ENCODE measurements around the gene RALGAPB. TPM values are rescaled to one million over a fixed set of nuclear protein-coding genes. Genes with fewer than 3 reads are reported as not detected.

The RALGAPB gene
- total RNA-seq, 1 donor from 2014 or later: 20.8 TPM

DNA sequence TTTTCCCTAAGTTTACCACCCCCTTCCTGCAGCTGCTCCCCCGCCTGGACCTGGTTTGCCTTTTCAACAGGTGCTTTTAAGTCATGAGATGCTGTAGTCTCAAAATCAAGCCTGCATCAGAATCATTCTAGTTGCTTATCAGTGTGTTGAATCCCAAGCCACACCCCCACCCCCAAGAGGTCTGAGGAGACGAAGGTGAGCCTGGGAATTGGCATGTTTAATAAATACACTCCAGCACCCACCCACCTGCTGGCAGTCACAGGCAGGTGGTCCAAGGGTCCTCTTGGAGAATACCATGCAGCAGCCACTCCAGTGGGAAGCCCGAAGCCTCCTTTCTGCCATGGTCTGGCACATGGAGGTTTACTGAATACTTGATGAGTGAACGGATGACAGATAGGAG is 107.3 kb downstream of the RALGAPB start:
- TF ChIP-seq, protein P1, sequence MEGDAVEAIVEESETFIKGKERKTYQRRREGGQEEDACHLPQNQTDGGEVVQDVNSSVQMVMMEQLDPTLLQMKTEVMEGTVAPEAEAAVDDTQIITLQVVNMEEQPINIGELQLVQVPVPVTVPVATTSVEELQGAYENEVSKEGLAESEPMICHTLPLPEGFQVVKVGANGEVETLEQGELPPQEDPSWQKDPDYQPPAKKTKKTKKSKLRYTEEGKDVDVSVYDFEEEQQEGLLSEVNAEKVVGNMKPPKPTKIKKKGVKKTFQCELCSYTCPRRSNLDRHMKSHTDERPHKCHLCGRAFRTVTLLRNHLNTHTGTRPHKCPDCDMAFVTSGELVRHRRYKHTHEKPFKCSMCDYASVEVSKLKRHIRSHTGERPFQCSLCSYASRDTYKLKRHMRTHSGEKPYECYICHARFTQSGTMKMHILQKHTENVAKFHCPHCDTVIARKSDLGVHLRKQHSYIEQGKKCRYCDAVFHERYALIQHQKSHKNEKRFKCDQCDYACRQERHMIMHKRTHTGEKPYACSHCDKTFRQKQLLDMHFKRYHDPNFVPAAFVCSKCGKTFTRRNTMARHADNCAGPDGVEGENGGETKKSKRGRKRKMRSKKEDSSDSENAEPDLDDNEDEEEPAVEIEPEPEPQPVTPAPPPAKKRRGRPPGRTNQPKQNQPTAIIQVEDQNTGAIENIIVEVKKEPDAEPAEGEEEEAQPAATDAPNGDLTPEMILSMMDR (IDR thresholded peaks at IDR 0.05; ENCODE audit: insufficient read depth, low read length, severe bottlenecking): no peak
- DNase-seq (ENCODE audit: low read depth): no peak
- peaks cover 2% of the 10 kb centered on the region for H3K36me3 ChIP-seq (ENCODE audit: control insufficient read depth, insufficient read depth, low read length)
- no peak for FAIRE-seq
- no peaks in the 10 kb centered on the region for H3K27me3 ChIP-seq (ENCODE audit: control insufficient read depth, insufficient read depth, low read length)
- H3K4me3 ChIP-seq (ENCODE audit: low read depth, low read length): no peak overlapping the region

DNA sequence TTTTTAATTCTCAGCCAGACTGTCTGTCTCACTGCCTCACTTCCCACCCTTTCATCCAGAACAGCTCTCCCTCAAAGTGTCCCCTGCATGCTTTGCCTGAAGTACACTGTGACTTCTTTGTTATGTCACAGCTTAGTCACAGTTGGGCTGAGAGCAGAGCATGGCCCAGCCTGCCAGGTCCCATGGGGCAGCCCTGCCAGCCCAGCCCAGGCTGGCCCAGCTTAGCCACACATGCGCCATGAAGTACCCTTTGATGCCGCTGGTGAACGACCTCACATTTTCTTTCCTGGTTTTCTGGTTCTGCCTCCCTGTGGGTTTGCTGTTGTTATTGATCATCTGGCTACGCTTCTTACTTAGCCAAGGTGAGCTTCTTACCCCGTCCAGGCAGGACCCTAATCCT is 108.4 kb downstream of the RALGAPB start, which contains the start of gene ADIG:
TSS of gene ADIG (plus strand) at position 185 of the 400 bp plus-strand sequence. CDS start at position 239, 54 bp downstream.
- Histone ChIP-seq H3K36me3 (ENCODE audit: control insufficient read depth, insufficient read depth, low read length) (no peaks in the 10 kb centered on the region), H3K4me3 (ENCODE audit: low read depth, low read length) (no peak within 1 kb of the TSS), H3K27me3 (ENCODE audit: control insufficient read depth, insufficient read depth, low read length) (no peaks in the 10 kb centered on the region)
- peak; percentile 28 for FAIRE-seq
- TF ChIP-seq, protein P1 (IDR thresholded peaks at IDR 0.05; ENCODE audit: insufficient read depth, low read length, severe bottlenecking): no peak
- peak; percentile 32 for DNase-seq (ENCODE audit: low read depth)

DNA sequence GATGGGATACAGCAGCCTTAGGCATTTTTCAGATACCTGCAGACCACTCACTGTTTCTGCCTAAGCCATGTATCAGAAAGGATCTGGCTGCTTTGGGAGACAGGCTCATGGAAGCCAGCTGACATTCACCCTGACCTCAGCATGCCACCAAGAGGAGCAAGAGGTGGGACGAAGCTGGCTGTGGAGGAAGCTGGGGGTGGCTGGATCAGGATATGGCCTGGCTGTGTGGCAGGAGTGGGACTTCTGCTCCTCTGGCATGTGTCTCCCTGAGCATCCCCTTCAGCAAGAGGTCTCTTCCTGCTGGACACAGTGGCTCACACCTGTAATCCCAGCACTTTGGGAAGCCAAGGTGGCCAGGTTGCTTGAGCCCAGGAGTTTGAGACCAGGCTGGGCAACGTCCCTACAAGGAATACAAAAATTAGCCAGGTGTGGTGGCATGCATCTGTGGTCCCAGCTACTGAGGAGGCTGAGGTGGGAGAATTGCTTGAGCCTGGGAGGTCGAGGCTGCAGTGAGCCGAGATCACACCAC is 109.3 kb downstream of the RALGAPB start:
- DNase-seq (ENCODE audit: low read depth): no peak
- no peak overlapping the region for H3K4me3 ChIP-seq (ENCODE audit: low read depth, low read length)
- H3K27me3 ChIP-seq (ENCODE audit: control insufficient read depth, insufficient read depth, low read length): no peaks in the 10 kb centered on the region
- TF ChIP-seq, protein P1 (IDR thresholded peaks at IDR 0.05; ENCODE audit: insufficient read depth, low read length, severe bottlenecking): no peak
- no peaks in the 10 kb centered on the region for H3K36me3 ChIP-seq (ENCODE audit: control insufficient read depth, insufficient read depth, low read length)
- FAIRE-seq: no peak

DNA sequence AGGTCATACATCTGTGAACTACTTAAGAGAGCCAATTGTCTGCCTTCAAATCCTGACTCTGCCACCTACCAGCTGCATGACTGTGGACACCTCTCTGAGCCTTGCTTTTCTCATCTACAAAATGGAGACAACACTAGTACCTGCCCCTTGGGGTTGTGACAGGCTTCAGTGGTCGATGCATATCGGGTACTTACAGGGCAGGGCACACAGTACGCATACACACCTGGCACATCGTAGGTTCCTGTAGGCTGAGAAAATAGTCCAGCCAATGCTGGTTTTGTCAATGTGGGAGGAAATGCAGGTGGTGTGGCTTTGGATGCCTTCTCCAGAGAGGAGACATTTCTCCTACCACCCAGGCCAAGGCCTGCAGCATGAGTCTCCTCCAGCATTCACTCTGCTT is 110.7 kb downstream of the RALGAPB start:
- H3K4me3 ChIP-seq (ENCODE audit: low read depth, low read length): no peak overlapping the region
- H3K36me3 ChIP-seq (ENCODE audit: control insufficient read depth, insufficient read depth, low read length): no peaks in the 10 kb centered on the region
- TF ChIP-seq, protein P1 (IDR thresholded peaks at IDR 0.05; ENCODE audit: insufficient read depth, low read length, severe bottlenecking): no peak
- FAIRE-seq (no peak), DNase-seq (ENCODE audit: low read depth) (no peak)
- no peaks in the 10 kb centered on the region for H3K27me3 ChIP-seq (ENCODE audit: control insufficient read depth, insufficient read depth, low read length)

DNA sequence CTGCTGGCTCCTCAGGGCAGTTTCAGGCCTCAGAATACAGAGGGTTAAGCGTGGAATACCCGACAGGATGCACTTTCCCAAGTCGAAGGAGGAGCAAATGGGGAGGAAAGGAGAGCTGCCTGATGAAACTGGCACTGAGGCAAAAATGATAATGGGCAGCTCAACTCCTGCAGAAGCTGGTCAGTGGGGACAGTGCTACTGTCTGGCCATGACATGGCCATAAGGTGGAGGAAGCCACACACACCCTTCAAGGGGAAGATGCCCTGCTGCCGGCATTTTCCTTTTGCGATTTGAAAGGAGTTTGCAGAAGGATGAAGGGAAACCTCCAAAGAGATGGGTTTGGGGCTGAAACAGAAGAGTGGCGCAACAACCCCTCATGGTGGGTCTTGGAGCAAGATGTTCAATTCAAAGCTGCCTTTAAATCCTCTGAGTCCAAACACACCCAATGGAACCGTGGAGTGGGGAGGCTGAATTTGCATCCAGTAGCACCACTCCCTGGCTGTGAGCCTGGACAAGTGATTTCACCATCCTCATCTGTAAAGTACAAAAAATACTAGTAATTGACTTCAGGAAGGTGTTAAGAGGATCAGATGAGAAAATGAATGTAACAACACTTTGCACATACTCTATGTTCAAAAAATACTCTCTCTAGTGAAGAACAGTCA is 111.6 kb downstream of the RALGAPB start:
- FAIRE-seq: no peak
- H3K4me3 ChIP-seq (ENCODE audit: low read depth, low read length): no peak overlapping the region
- H3K27me3 ChIP-seq (ENCODE audit: control insufficient read depth, insufficient read depth, low read length): no peaks in the 10 kb centered on the region
- TF ChIP-seq, protein P1 (IDR thresholded peaks at IDR 0.05; ENCODE audit: insufficient read depth, low read length, severe bottlenecking): no peak
- H3K36me3 ChIP-seq (ENCODE audit: control insufficient read depth, insufficient read depth, low read length): no peaks in the 10 kb centered on the region
- no peak for DNase-seq (ENCODE audit: low read depth)

Measured in bronchial epithelial cell (primary cell).